Keratinocyte (primary cell): ENCODE results near the gene CLEC2B. TPM values are rescaled to one million over a fixed set of nuclear protein-coding genes. Genes with fewer than 3 reads are reported as not detected.

Experiments used
- DNase-seq: peaks from one replicate; pipeline ENCODE4 v3.0.0-alpha.2; 2011; ENCODE audit warnings: low read depth, missing footprints, low spot score
- FAIRE-seq: peaks from 2 replicates; lab custom pipeline; 2011; peaks lifted over from hg19 to GRCh38; lab: Jason Lieb, UNC
- H2AFZ ChIP-seq: 2 replicates; pipeline ENCODE4 v1.6.0; 2012; ENCODE audit warnings: low read length, control low read depth, inconsistent platforms; ENCODE audit not compliant: control insufficient read depth
- H3K27ac ChIP-seq: 2 replicates; pipeline ENCODE4 v1.5.1; 2011; ENCODE audit warnings: low read length; ENCODE audit not compliant: control insufficient read depth, insufficient read depth
- H3K27me3 ChIP-seq: 3 replicates; pipeline ENCODE4 v1.6.0; 2011; ENCODE audit warnings: low read length; ENCODE audit not compliant: control insufficient read depth, insufficient read depth; ENCODE audit errors: extremely low read depth
- H3K36me3 ChIP-seq, 2 experiments: 2 replicates in 1 of 2; 3 replicates in 1 of 2; pipeline ENCODE4 v1.5.1; 2011; ENCODE audit warnings: low read length in 2 of 2, mild to moderate bottlenecking in 1 of 2; ENCODE audit not compliant: control insufficient read depth in 2 of 2, insufficient read depth in 2 of 2; ENCODE audit errors: extremely low read depth in 1 of 2
- H3K4me1 ChIP-seq: 3 replicates; pipeline ENCODE4 v1.5.1; 2011; ENCODE audit warnings: low read length; ENCODE audit not compliant: control insufficient read depth, insufficient read depth; ENCODE audit errors: extremely low read depth
- H3K4me2 ChIP-seq: 3 replicates; pipeline ENCODE4 v1.6.0; 2011; ENCODE audit warnings: low read depth, low read length; ENCODE audit not compliant: control insufficient read depth, insufficient read depth; ENCODE audit errors: extremely low read depth
- H3K4me3 ChIP-seq, 3 experiments: fragments of 200-600 bp in 1 of 3; sonication (generic) in 1 of 3; 2 replicates in 2 of 3; 3 replicates in 1 of 3; pipeline ENCODE4 v1.5.1; 2011 to 2016; ENCODE audit warnings: low read length in 3 of 3, mild to moderate bottlenecking in 3 of 3, control low read depth in 2 of 3, inconsistent platforms in 1 of 3, low read depth in 1 of 3, mixed read lengths in 1 of 3, mixed run types in 1 of 3, moderate library complexity in 1 of 3; ENCODE audit not compliant: control insufficient read depth in 2 of 3, insufficient read depth in 2 of 3; ENCODE audit errors: extremely low read depth in 1 of 3
- H3K79me2 ChIP-seq: 2 replicates; pipeline ENCODE4 v1.6.0; 2012; ENCODE audit warnings: low read length; ENCODE audit not compliant: control insufficient read depth, insufficient read depth
- H3K9ac ChIP-seq: 3 replicates; pipeline ENCODE4 v1.6.0; 2011; ENCODE audit warnings: low read length; ENCODE audit not compliant: control insufficient read depth, insufficient read depth; ENCODE audit errors: extremely low read depth
- H3K9me1 ChIP-seq: 3 replicates; pipeline ENCODE4 v1.6.0; 2011; ENCODE audit warnings: low read length; ENCODE audit not compliant: control insufficient read depth, insufficient read depth; ENCODE audit errors: extremely low read depth
- H3K9me3 ChIP-seq: 2 replicates; pipeline ENCODE4 v1.5.1; 2012; ENCODE audit warnings: low read depth, low read length; ENCODE audit not compliant: control insufficient read depth
- H4K20me1 ChIP-seq: 3 replicates; pipeline ENCODE4 v1.6.0; 2011; ENCODE audit warnings: low read length; ENCODE audit not compliant: control insufficient read depth, insufficient read depth; ENCODE audit errors: extremely low read depth
- CTCF ChIP-seq, 3 experiments: IDR thresholded peaks in 1 of 3; conservative IDR thresholded peaks in 1 of 3; optimal IDR thresholded peaks in 1 of 3; 2 replicates in 2 of 3; 3 replicates in 1 of 3; pipeline versions ENCODE3 to v1.5.1; 2011; ENCODE audit warnings: low read length in 3 of 3, mild to moderate bottlenecking in 3 of 3, moderate library complexity in 2 of 3, control low read depth in 1 of 3, inconsistent platforms in 1 of 3; ENCODE audit not compliant: insufficient read depth in 2 of 3; ENCODE audit errors: extremely low read depth in 1 of 3
- EZH2 ChIP-seq: IDR thresholded peaks from one replicate; pipeline ENCODE4 v1.6.1; 2012; ENCODE audit warnings: inconsistent platforms, mild to moderate bottlenecking, low read length, moderate library complexity
- dilution Hi-C: fragments of 300-500 bp; cut with MboI; formaldehyde crosslinking; loops from one replicate; pipeline ENCODE4 v1.7.0; 2020; ENCODE audit warnings: low sequenced_read_pairs; ENCODE audit not compliant: extremely low pct_ligation_motif_present
- polyA plus RNA-seq, 5 experiments: library from polyadenylated mRNA; depleted of rRNA in 3 of 5; stranded (reverse) in 3 of 5; stranded (forward) in 1 of 5; unstranded in 1 of 5; fragments of >200 nt; gene quantifications; 1 replicate in 1 of 5; 2 replicates in 3 of 5; 3 replicates in 1 of 5; pipeline versions ENCODE4 v1.2.1 to v1.2.3, GENCODE V29; 2011 to 2012; ENCODE audit warnings: missing spikeins in 2 of 5, low read depth in 1 of 5, low replicate concordance in 1 of 5

Gene CLEC2B
- polyA plus RNA-seq, 1 donor (not counting 4 experiments of a cell fraction or from before 2014, with no cell fraction given) = 31.3 TPM

- H3K4me1 ChIP-seq = peaks cover 2% of the 10 kb centered on the region
- H3K4me2 ChIP-seq = peak overlapping the region; percentile 94
These were observed 4.1 kb downstream of the CLEC2B start for GRCh38 chr12:9864913-9865675.

GRCh38 chr12:9858135-9858534 is 11.0 kb downstream of the CLEC2B start:
- no peaks in the 10 kb centered on the region for H3K27me3 ChIP-seq
- no peak for FAIRE-seq
- H3K79me2 ChIP-seq = peaks cover 5% of the 10 kb centered on the region
- no peak overlapping the region for H3K9ac ChIP-seq
- no peaks in the 10 kb centered on the region for H4K20me1 ChIP-seq
- no peak overlapping the region for H2AFZ ChIP-seq
- no peaks in the 10 kb centered on the region for H3K9me1 ChIP-seq
- H3K4me3 ChIP-seq = no peak overlapping the region
- dilution Hi-C loops = no loop called here
- no peak for DNase-seq
- no peak for TF ChIP-seq EZH2
- no peak for TF ChIP-seq CTCF (optimal IDR thresholded peaks at IDR 0.05 in 1 of 3, IDR thresholded peaks at IDR 0.05 in 1 of 3, conservative IDR thresholded peaks at IDR 0.05 in 1 of 3; ENCODE audit: extremely low read depth in 1 of 3, insufficient read depth in 2 of 3, low read length in 3 of 3)
- no peak overlapping the region for H3K27ac ChIP-seq
- H3K36me3 ChIP-seq = peaks cover 0 to 1% of the 10 kb centered on the region in 2 experiments
- no peaks in the 10 kb centered on the region for H3K4me1 ChIP-seq
- H3K4me2 ChIP-seq = no peak overlapping the region
- H3K9me3 ChIP-seq = no peaks in the 10 kb centered on the region

More at GRCh38 chr12:9864913-9865675, 4.1 kb downstream of the CLEC2B start:
- Histone ChIP-seq H3K9me3 (no peaks in the 10 kb centered on the region), H3K36me3 (no peaks in the 10 kb centered on the region), H3K4me3 (peak overlapping the region; percentile 12 to 86 (median 84)), H3K27ac (peak overlapping the region; percentile 87), H4K20me1 (no peaks in the 10 kb centered on the region), H3K9ac (peak overlapping the region; percentile 82), H3K9me1 (no peaks in the 10 kb centered on the region), H3K27me3 (no peaks in the 10 kb centered on the region), H3K79me2 (peaks cover 50% of the 10 kb centered on the region), H2AFZ (peak overlapping the region; percentile 80)
- DNase-seq = no peak
- TF ChIP-seq CTCF (optimal IDR thresholded peaks at IDR 0.05 in 1 of 3, IDR thresholded peaks at IDR 0.05 in 1 of 3, conservative IDR thresholded peaks at IDR 0.05 in 1 of 3; ENCODE audit: extremely low read depth in 1 of 3, insufficient read depth in 2 of 3, low read length in 3 of 3) = no peak
- TF ChIP-seq EZH2 = no peak
- FAIRE-seq = no peak
- dilution Hi-C loops = no loop called here
